ENCODE measurements around the gene SPTB.

SPTB gene

DNA sequence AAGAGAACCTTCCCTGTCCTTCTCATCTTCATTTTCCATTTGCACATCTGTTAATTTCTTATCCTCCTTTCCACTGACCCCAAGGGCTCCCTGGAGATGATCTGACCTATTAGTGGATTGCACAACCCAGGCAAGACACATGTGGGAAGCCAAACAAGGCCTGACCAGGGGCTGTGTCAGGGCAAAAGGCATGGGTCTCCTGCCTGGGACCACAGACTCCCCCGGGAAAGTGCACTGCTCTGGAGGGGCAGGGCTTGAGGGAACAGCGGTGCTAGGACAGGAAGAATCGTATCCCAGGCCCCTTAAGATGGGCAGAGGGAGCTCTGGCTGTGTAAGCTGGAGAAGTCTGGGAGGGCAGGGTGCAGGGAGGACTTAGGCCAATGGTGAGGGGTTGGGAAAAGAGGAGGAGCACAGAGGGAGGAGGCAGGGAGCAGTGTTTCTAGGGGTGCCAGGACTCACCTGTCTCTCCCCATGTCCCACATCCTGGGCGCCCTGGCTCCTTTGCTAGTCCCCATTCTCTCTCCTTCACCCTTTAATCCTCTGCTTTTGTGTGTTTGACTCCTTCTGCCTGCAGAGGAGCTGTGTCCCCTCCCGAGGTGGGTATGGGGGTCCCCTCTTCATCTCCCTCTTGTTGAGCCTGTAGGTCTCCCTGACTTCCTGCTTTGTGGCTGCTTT, 150.2 kb downstream of the SPTB start:
- DNase-seq (ENCODE audit: low read depth in 2 of 2): no peak

- DNase-seq (ENCODE audit: low read depth in 2 of 2): no peak
These were observed 150.9 kb downstream of the SPTB start for GRCh38 chr14:64728856-64729255.

GRCh38 chr14:64728106-64728505, 151.6 kb downstream of the SPTB start:
- DNase-seq (ENCODE audit: low read depth in 2 of 2): no peak

DNA sequence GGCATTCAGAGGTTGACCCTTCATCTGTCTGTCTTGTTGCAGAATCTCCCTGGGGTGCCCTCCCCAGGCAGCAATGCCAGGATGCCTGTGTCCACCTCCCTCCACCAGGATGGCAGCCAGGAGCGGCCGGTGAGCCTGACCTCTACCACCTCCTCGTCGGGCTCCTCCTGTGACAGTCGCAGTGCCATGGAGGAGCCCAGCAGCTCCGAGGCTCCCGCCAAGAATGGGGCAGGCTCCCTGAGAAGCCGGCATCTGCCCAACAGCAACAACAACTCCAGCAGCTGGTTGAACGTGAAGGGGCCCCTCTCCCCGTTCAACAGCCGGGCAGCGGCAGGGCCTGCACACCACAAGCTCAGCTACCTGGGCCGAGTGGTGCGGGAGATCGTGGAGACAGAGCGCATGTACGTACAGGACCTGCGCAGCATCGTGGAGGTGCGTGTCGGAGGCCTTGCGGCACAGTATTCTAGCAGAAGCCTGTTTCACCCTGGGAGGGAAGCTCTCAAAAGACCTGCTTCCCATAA, 152.1 kb downstream of the SPTB start:
- DNase-seq (ENCODE audit: low read depth in 2 of 2): no peak

- no peak for DNase-seq (ENCODE audit: low read depth in 2 of 2)
These were observed 153.2 kb downstream of the SPTB start for GRCh38 chr14:64726585-64726890.

DNA sequence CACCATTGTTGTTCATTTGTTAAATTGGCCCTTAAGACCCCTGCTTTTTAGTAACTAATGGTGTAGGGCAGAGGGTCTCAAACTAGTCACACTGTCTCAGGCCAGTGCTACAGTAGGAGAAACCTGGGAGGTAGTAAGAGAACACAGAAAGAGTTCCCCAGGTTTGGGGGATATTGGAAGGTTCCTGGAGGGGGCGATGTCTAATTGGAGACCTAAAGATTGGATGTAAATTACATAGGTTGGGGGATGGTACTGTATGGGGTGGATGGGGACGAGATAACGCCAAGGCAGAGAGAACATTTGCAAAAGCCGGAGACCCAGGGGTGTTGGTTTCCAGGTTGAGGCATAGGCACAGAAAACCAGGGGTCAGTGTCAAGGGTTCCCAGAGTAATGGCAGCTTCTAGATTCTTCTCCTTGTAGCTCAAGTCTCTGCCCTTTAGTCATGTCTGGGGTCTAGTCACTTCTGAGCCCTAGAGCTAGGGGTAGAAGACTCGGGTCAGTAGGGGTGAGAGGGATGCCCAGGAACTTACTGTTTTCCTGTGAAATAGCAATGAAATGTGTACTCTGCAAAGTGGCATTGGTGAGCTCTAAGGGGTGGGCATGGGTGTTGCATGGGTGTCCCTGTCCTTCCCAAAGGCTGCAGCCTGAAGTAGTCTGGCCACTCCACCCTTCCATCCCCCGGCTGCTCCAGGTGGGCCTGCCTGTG, 153.7 kb downstream of the SPTB start:
- DNase-seq (ENCODE audit: low read depth in 2 of 2): no peak

DNA sequence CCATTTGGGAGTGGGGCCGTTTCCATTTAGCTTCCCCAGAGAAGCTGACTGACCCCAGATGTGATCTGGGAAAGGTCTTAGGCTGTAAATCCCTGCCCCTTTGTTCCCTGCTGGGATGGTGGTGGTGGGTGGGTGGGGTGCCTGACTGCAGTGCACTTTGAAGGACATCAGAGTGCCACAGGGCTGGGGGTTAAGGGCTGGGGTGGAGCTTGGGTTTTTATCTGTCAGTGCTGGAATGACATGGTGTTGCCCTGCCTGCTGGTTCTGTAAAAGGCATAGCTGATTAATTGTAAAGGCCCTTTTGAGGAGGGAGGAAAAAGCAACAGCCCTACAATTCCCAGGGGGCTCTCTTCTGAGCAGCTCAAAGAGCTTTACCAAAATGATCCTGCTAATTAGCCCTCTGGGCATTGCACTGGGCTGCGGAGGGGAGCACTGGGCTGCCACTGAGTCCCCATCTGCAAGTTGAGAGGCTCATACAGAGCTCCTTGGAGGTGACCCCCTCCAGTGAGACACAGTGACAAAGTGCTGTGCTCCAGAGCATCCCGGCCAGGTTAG, 154.4 kb downstream of the SPTB start:
- no peak for DNase-seq (ENCODE audit: low read depth in 2 of 2)

DNA sequence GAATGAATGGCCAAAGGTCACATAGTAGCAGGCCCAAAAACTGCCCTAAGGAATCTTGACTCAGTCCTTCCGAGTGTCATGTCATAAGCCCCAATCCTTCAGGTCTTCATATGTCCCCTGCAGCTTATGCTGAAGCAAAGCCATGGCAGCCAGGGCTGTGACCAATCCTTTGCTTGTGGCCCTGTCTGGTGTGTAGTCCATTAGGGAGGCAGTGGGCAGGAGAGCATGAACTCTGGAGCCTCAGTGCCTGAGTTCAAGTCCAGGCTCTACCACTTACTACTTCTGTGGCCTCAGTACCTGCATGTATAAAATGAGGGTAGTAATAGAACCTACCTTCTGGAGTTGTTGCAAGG, 155.2 kb downstream of the SPTB start:
- DNase-seq (ENCODE audit: low read depth in 2 of 2): no peak

DNA sequence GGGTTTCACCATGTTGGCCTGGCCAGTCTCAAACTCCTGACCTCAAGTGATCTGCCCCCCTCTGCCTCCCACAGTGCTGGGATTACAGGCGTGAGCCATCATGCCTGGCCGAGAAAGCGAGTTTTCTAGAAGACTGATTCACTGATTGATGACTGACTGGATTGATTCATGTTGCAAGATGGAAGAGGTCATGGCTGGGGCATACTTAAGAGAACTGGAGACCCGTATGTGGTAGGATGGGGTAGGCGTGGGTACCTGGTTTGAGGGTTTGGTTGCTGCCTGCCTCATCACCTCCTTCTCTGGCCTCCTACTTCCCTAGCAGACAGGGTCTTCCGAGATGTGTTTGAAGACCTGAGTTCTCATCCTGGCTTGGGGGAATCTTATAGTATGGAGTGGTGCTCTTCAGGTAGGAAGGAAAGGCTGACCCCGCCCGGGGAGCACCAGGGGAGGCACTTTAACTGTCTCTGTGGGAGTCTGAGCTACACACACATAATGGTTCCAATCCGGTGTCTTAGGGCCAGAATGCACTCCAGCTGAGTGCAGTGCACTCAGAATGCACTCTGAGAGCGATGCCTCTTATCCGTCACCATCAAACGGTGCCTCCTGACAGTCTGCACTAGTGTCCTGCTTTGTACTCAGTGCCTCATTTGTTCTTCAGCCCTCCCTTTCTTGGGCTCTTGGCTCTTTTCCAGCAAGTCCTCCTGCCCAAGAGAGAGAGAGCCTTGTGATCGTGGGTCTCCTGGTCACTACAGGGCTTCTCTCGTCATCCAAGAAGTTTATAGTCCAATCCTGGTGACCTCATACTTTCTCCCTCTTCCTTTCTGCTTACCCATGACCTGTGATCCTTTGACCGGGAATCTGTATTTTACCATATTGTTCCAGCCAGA, 155.8 kb downstream of the SPTB start:
- no peak for DNase-seq (ENCODE audit: low read depth in 2 of 2)

DNA sequence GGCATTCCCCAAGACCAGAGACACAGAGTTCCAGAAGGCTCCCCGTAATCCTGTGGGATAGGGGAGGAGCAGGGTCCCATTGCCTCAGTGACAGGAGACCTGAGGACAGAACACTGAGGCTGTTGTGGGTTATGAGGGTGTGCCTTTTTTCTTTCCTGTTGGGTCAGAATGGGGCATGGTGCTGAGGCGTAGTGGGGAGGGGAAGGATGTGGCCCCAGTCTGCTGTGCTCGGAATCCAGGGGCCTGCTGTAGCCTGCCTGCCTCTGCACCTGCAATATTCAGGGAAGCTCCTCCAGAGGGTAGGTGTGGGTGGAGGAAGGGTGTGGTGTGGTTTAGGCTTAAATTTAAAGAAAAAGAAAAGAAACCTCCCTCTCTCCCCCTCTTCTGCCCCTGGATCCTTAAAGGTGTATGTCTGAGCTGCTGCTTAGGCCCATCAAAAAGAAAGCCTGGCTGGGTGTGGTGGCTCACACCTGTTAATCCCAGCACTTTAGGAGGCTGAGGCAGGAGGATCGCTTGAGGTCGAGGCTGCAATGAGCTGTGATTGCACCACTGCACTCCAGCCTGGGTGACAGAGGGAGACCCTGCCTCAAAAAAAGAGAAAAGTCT, 156.8 kb downstream of the SPTB start:
- no peak for DNase-seq (ENCODE audit: low read depth in 2 of 2)

GRCh38 chr14:64721899-64722298, 157.8 kb downstream of the SPTB start:
- DNase-seq (ENCODE audit: low read depth in 2 of 2): no peak

DNA sequence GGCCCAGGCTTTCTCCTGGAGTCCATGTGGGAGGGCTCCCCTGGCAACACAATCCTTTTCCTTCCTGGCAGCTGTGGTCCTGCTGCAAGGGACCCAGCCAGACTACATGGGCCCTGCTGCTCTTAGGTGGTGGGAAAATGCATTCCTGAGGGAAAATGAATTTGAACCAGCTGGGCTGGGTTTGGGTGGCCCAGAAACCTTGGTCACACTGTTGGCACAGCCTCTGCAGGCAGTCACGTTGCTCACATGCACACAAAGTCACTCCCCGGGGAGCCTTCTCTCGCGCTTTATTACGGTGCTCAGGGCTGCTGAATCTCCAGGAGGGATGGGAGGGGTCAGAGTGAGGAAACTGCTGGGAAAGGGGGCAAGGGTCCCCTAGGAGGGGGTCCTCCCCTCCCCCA, 158.3 kb downstream of the SPTB start:
- DNase-seq (ENCODE audit: low read depth in 2 of 2): no peak

GRCh38 chr14:64720131-64720576, 159.6 kb downstream of the SPTB start:
- no peak for DNase-seq (ENCODE audit: low read depth in 2 of 2)

GRCh38 chr14:64719601-64720000, 160.1 kb downstream of the SPTB start:
- no peak for DNase-seq (ENCODE audit: low read depth in 2 of 2)

- no peak for DNase-seq (ENCODE audit: low read depth in 2 of 2)
These were observed 160.9 kb downstream of the SPTB start for GRCh38 chr14:64718762-64719161.

- no peak for DNase-seq (ENCODE audit: low read depth in 2 of 2)
These were observed 161.8 kb downstream of the SPTB start for GRCh38 chr14:64717870-64718269.

DNA sequence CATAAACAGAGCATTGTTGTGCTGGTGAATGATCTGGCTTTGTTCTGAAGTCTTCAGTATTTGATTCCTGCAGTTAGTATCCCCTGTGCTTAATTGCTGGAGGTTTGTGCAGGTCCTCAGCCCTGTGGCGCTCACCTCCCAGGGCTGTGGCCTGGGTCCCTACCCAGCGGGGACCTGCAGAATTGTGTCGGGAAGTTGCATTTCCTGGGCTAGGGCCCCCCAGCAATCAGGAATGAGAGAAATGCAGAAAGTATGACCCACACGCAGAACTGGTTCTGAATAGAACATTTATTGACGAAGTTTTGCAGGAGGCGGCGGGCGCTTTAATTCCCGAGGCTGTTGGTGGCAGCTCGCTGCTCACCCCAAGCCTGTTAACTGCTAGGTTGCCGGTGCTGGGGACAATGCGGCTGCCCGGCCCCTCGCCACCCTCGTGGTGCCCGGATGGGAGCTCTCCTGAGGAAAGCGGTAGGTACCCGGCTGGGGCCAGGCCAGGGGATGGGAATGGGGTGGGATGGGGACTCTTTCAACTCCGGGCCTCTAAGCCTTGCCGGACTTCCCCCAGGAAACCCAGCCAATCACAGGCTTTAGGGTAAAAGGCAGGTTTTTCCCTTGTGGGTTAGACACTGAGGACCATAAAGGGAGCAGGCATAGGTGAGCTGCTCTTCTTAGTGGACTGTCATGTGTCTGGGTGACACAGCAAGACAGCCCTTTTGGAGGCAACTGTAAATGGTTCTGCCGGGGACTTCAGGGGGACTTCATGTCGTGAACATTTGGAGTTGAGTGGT, 163.9 kb downstream of the SPTB start:
- DNase-seq (ENCODE audit: low read depth in 2 of 2): no peak

DNA sequence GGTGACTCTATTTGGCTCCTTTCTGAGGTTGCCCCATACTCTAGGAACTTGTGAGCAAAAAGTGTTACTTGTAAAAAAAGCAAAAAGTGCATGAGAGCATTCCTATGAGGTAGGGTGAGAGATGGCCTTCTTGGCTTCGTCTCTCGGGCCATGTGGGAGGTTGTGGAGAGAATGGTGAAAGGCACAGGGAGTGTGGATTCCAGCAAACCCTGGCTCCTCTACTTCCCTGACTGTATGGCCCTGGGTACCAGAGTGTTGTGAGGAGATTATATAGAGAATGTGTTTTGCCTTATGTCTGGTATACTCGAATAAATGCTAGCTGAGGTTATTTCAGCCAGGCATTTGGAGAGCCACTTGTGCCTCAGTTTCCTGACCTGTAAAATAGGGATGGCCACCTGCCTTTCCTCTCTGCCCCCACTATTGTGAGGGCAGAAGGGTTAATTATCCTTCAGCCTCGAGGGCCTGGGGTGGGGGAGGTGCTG, 164.5 kb downstream of the SPTB start:
- no peak for DNase-seq (ENCODE audit: low read depth in 2 of 2)

DNA sequence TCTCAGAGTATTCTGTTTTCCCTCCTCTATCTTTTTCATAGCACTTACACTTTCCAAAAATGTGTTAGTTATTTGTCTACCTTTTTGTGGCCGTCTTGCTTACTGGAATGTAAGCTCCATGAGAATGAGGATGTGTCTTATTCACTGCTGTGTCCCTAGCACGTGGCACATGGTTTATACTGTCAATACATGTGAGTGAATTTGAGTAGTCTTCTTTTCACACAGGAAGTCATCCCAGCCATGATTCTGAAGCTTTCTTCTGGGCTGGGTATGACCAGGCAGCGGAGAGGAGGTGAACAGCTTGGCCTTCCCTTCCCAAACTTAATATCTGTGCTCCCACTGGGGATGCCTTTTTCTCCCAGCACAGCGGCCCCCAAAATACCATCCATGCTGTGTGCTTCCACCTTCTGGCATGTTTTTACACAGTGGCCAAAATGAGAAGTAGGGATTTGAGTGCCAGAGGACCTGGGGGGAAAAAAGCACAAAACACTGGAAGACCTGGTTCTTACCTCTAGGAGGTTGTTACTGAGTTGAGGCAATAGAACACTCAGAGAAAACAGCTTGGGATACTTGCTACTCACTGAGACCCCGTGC, 165.2 kb downstream of the SPTB start:
- no peak for DNase-seq (ENCODE audit: low read depth in 2 of 2)

DNA sequence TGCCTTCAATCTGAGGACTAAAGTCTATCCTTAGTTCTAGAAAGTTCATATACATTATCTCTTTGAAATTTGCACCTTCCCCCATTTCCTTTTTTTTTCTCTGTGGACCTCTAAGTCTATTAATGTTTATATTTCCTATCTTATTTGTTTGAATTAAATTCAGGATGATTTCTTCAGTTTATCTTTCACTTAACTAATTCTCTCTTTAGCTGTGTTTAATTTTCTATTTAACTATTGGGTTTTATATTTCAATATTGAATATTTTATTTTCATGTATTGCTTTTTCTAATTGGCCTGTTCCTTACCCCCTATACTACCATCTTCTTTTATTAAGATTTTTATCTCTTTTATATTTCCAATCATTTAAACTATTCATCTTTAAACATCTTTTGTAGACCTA, 166.0 kb downstream of the SPTB start:
- no peak for DNase-seq (ENCODE audit: low read depth in 2 of 2)

GRCh38 chr14:64711039-64711438, 168.7 kb downstream of the SPTB start:
- DNase-seq (ENCODE audit: low read depth in 2 of 2): no peak
